Kidney (tissue), 14 donors: ENCODE measurements around the gene PRAMEF12. TPM values are rescaled to one million over a fixed set of nuclear protein-coding genes. Genes with fewer than 3 reads are reported as not detected.

ENCODE experiments used
- DNase-seq, 5 donors: peaks; one replicate each; pipeline ENCODE4 v3.0.0-alpha.2; 2013 to 2020
- FAIRE-seq: peaks from 2 replicates; lab custom pipeline; 2012; peaks lifted over from hg19 to GRCh38; lab: Jason Lieb, UNC
- H3K27ac ChIP-seq, 2 donors: one replicate each; pipeline ENCODE4 v1.7.0; 2013; ENCODE audit warnings: low read depth in 2 of 2, low read length in 2 of 2, inconsistent platforms in 1 of 2
- H3K27me3 ChIP-seq: one replicate; pipeline ENCODE4 v1.7.1; 2013; ENCODE audit warnings: low read length, inconsistent platforms; ENCODE audit not compliant: control insufficient read depth, insufficient read depth
- H3K36me3 ChIP-seq, 3 donors: one replicate each; pipeline versions ENCODE4 v1.7.0 to v1.7.1; 2013; ENCODE audit warnings: low read length in 3 of 3, control low read depth in 1 of 3, inconsistent platforms in 1 of 3; ENCODE audit not compliant: insufficient read depth in 3 of 3, control insufficient read depth in 2 of 3
- H3K4me1 ChIP-seq, 3 donors: one replicate each; pipeline versions ENCODE4 v1.7.0 to v1.7.1; 2013; ENCODE audit warnings: low read length in 3 of 3, inconsistent platforms in 1 of 3, low read depth in 1 of 3; ENCODE audit not compliant: control insufficient read depth in 2 of 3, insufficient read depth in 2 of 3
- H3K4me3 ChIP-seq, 3 donors: one replicate each; pipeline versions ENCODE4 v1.7.0 to v1.8.1; 2013; ENCODE audit warnings: low read length in 3 of 3, control low read depth in 1 of 3, inconsistent platforms in 1 of 3
- H3K9ac ChIP-seq, 3 donors: one replicate each; pipeline versions ENCODE4 v1.7.0 to v1.7.1; 2013; ENCODE audit warnings: low read length in 3 of 3, control low read depth in 1 of 3, inconsistent platforms in 1 of 3
- H3K9me3 ChIP-seq, 3 donors: one replicate each; pipeline versions ENCODE4 v1.7.0 to v1.7.1; 2013; ENCODE audit warnings: low read length in 3 of 3, control low read depth in 1 of 3, inconsistent platforms in 1 of 3; ENCODE audit not compliant: control insufficient read depth in 2 of 3, insufficient read depth in 1 of 3
- CTCF ChIP-seq: IDR thresholded peaks from 3 replicates; pipeline ENCODE4 v1.5.1; 2012; ENCODE audit warnings: mild to moderate bottlenecking, moderate library complexity, borderline replicate concordance; ENCODE audit not compliant: insufficient read depth; ENCODE audit errors: extremely low read depth
- intact Hi-C: fragments of 100-400 bp; cut with DNase I; formaldehyde crosslinking; loops from one replicate; pipeline ENCODE4 v1.11.1; 2022
- polyA plus RNA-seq: library from polyadenylated mRNA; stranded (reverse); fragments of 350-450 nt; fragmentation: Illumina TruSeq; extraction: RNeasy Lipid Tissue Mini Kit (QIAGEN cat#74804); gene quantifications from one replicate; pipeline ENCODE4 v1.2.3, GENCODE V29; 2014; ENCODE audit warnings: low read depth, low replicate concordance; ENCODE audit not compliant: insufficient read depth
- total RNA-seq: library from RNA; stranded (reverse); fragmentation: NEBNext Ultra II Directional; extraction: Animal tissue kit (Norgen Biotek cat#: 25700); gene quantifications from one replicate; pipeline ENCODE4 v1.2.1, GENCODE V29; 2021
- donor health status: control.
- donor health status: control.
- donor health status: control.
- donor health status: control.
- donor health status: control.
- donor health status: DM: yes; HTN: yes; CAD: no.
- donor health status: Normal renal cell carcinoma (clear cell type).

PRAMEF12 gene
- total and polyA plus RNA-seq, 2 donors from 2014 or later: not detected

- intact Hi-C loops: no loop called here
- H3K27ac ChIP-seq: no peak overlapping the region
- H3K9ac ChIP-seq: no peak overlapping the region
- DNase-seq (no peak), FAIRE-seq (no peak)
- H3K4me3 ChIP-seq: no peak overlapping the region
- no peaks in the 10 kb centered on the region for H3K36me3 ChIP-seq
- no peaks in the 10 kb centered on the region for H3K4me1 ChIP-seq
- no peaks in the 10 kb centered on the region for H3K9me3 ChIP-seq
- TF ChIP-seq CTCF: no peak
- H3K27me3 ChIP-seq: no peaks in the 10 kb centered on the region
Measured at GRCh38 chr1:12764016-12764415, 9.5 kb upstream of the PRAMEF12 start.

GRCh38 chr1:12769031-12769430 lies 4.5 kb upstream of the PRAMEF12 start:
- Histone ChIP-seq H3K27me3 (no peaks in the 10 kb centered on the region), H3K4me1 (no peaks in the 10 kb centered on the region), H3K27ac (no peak overlapping the region), H3K9ac (no peak overlapping the region), H3K4me3 (no peak overlapping the region), H3K9me3 (no peaks in the 10 kb centered on the region), H3K36me3 (no peaks in the 10 kb centered on the region)
- DNase-seq (no peak), FAIRE-seq (no peak)
- intact Hi-C loops: no loop called here
- no peak for TF ChIP-seq CTCF

- intact Hi-C loops: no loop called here
- Histone ChIP-seq H3K4me1 (no peaks in the 10 kb centered on the region), H3K4me3 (no peak overlapping the region), H3K9me3 (no peaks in the 10 kb centered on the region), H3K36me3 (no peaks in the 10 kb centered on the region), H3K9ac (no peak overlapping the region), H3K27ac (no peak overlapping the region), H3K27me3 (no peaks in the 10 kb centered on the region)
- DNase-seq (no peak), FAIRE-seq (no peak)
- TF ChIP-seq CTCF: no peak
Measured at GRCh38 chr1:12769976-12770505, 3.5 kb upstream of the PRAMEF12 start.

- H3K9me3 ChIP-seq: no peaks in the 10 kb centered on the region
- intact Hi-C loops: no loop called here
- H3K27me3 ChIP-seq: no peaks in the 10 kb centered on the region
- H3K9ac ChIP-seq: no peak overlapping the region
- H3K27ac ChIP-seq: no peak overlapping the region
- no peaks in the 10 kb centered on the region for H3K36me3 ChIP-seq
- FAIRE-seq: no peak
- no peak overlapping the region for H3K4me3 ChIP-seq
- TF ChIP-seq CTCF: no peak
- no peak for DNase-seq
- no peaks in the 10 kb centered on the region for H3K4me1 ChIP-seq
Measured at GRCh38 chr1:12770620-12771019, 2.9 kb upstream of the PRAMEF12 start.
